ENCODE results near the gene SCAF8. TPM values are rescaled to one million over a fixed set of nuclear protein-coding genes. Genes with fewer than 3 reads are reported as not detected.

Gene SCAF8
- total RNA-seq, 1 donor: 40.5 TPM

DNA sequence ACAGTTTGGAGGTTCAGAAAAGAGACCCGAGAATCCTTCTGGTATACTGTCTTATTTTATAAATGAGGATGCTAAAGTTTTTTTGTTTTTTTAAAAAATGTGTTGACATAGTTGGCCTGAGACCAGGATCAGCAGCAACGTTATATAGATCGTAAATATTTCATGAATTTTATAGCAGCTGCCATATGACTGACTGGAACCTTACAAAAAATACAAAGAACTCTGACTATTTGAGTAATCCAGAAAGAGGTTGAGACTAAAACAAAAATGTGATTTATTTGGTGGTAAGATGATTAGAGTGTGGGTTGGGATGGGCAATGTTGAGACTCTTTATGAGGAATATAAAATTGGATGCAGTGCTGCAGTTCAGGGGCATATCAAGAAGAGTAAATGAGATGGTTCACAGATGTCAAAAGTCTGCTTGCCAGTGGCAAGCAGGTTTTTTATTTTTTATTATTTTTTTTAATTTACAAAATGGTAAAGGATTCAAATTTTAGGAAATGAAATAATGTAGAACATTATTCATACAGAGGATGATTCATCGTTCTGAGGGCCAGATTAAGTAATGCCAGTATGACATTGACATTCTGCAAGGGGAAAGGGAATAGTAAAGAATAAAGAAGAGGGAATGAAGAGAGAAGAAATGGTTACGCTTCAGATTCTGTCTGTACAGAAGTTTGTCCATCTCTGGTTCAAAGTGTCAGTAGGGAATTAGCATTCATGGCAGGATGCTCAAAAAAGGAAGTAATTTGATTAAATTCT lies 58.5 kb downstream of the SCAF8 start:
- DNase-seq (ENCODE audit: insufficient read length, low spot score, missing footprints): peak; percentile 87
- Histone ChIP-seq H3K4me2 (ENCODE audit: insufficient read depth, low read length) (peak overlapping the region; percentile 24), H3K4me1 (ENCODE audit: insufficient read depth, low read length) (peaks cover 18% of the 10 kb centered on the region), H3K9me3 (ENCODE audit: low read depth, low read length) (no peaks in the 10 kb centered on the region), H2AFZ (ENCODE audit: low read length) (no peak overlapping the region), H3K36me3 (ENCODE audit: insufficient read depth, low read length) (peaks cover 47% of the 10 kb centered on the region), H3K27me3 (ENCODE audit: insufficient read depth, low read length) (no peaks in the 10 kb centered on the region), H3K79me2 (ENCODE audit: insufficient read depth, low read length) (peaks cover 63% of the 10 kb centered on the region), H4K20me1 (ENCODE audit: insufficient read depth, low read length) (peaks cover 29% of the 10 kb centered on the region), H3K27ac (ENCODE audit: low read depth, low read length) (peak overlapping the region; percentile 43), H3K4me3 (ENCODE audit: insufficient read depth, low read length) (no peak overlapping the region)
- TF ChIP-seq CTCF (IDR thresholded peaks at IDR 0.05; ENCODE audit: extremely low read depth, low read depth, low read length): no peak

- H3K79me2 ChIP-seq (ENCODE audit: insufficient read depth, low read length): peaks cover 57% of the 10 kb centered on the region
- no peak overlapping the region for H3K4me2 ChIP-seq (ENCODE audit: insufficient read depth, low read length)
- peaks cover 47% of the 10 kb centered on the region for H3K36me3 ChIP-seq (ENCODE audit: insufficient read depth, low read length)
- peak overlapping the region; percentile 21 for H3K27ac ChIP-seq (ENCODE audit: low read depth, low read length)
- H3K9me3 ChIP-seq (ENCODE audit: low read depth, low read length): no peaks in the 10 kb centered on the region
- no peak for DNase-seq (ENCODE audit: insufficient read length, low spot score, missing footprints)
- no peak overlapping the region for H3K4me3 ChIP-seq (ENCODE audit: insufficient read depth, low read length)
- no peak overlapping the region for H2AFZ ChIP-seq (ENCODE audit: low read length)
- no peak for TF ChIP-seq CTCF (IDR thresholded peaks at IDR 0.05; ENCODE audit: extremely low read depth, low read depth, low read length)
- H4K20me1 ChIP-seq (ENCODE audit: insufficient read depth, low read length): peaks cover 23% of the 10 kb centered on the region
- H3K27me3 ChIP-seq (ENCODE audit: insufficient read depth, low read length): no peaks in the 10 kb centered on the region
- H3K4me1 ChIP-seq (ENCODE audit: insufficient read depth, low read length): peaks cover 18% of the 10 kb centered on the region
Measured at GRCh38 chr6:154792325-154792724, 59.1 kb downstream of the SCAF8 start.

DNA sequence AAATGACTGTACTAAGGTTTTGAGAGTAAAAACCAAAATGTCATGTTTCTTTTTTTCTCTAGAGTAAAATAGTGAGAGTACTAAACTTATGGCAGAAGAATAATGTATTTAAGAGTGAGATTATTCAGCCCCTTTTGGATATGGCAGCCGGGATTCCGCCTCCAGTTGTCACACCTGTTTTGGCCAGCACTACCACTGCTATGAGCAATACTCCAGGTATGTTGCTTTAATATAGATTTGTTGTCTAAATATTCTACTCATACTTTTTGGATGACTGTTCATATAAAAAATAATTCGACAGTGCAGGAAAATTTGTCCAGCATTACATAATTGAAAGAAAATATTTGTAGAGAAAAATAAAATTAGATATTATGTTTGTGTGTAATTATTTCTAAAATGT lies 59.5 kb downstream of the SCAF8 start:
- no peak overlapping the region for H3K4me3 ChIP-seq (ENCODE audit: insufficient read depth, low read length)
- no peak overlapping the region for H3K4me2 ChIP-seq (ENCODE audit: insufficient read depth, low read length)
- H3K36me3 ChIP-seq (ENCODE audit: insufficient read depth, low read length): peaks cover 48% of the 10 kb centered on the region
- peak overlapping the region; percentile 21 for H3K27ac ChIP-seq (ENCODE audit: low read depth, low read length)
- TF ChIP-seq CTCF (IDR thresholded peaks at IDR 0.05; ENCODE audit: extremely low read depth, low read depth, low read length): no peak
- H3K9me3 ChIP-seq (ENCODE audit: low read depth, low read length): no peaks in the 10 kb centered on the region
- DNase-seq (ENCODE audit: insufficient read length, low spot score, missing footprints): no peak
- H3K79me2 ChIP-seq (ENCODE audit: insufficient read depth, low read length): peaks cover 53% of the 10 kb centered on the region
- H2AFZ ChIP-seq (ENCODE audit: low read length): no peak overlapping the region
- H3K27me3 ChIP-seq (ENCODE audit: insufficient read depth, low read length): no peaks in the 10 kb centered on the region
- H4K20me1 ChIP-seq (ENCODE audit: insufficient read depth, low read length): peaks cover 22% of the 10 kb centered on the region
- H3K4me1 ChIP-seq (ENCODE audit: insufficient read depth, low read length): peaks cover 18% of the 10 kb centered on the region

- H3K9me3 ChIP-seq (ENCODE audit: low read depth, low read length): no peaks in the 10 kb centered on the region
- no peak for TF ChIP-seq CTCF (IDR thresholded peaks at IDR 0.05; ENCODE audit: extremely low read depth, low read depth, low read length)
- H3K4me3 ChIP-seq (ENCODE audit: insufficient read depth, low read length): no peak overlapping the region
- no peaks in the 10 kb centered on the region for H3K27me3 ChIP-seq (ENCODE audit: insufficient read depth, low read length)
- DNase-seq (ENCODE audit: insufficient read length, low spot score, missing footprints): no peak
- peaks cover 10% of the 10 kb centered on the region for H4K20me1 ChIP-seq (ENCODE audit: insufficient read depth, low read length)
- peaks cover 46% of the 10 kb centered on the region for H3K36me3 ChIP-seq (ENCODE audit: insufficient read depth, low read length)
- no peak overlapping the region for H2AFZ ChIP-seq (ENCODE audit: low read length)
- H3K4me2 ChIP-seq (ENCODE audit: insufficient read depth, low read length): no peak overlapping the region
- H3K79me2 ChIP-seq (ENCODE audit: insufficient read depth, low read length): peaks cover 52% of the 10 kb centered on the region
- H3K27ac ChIP-seq (ENCODE audit: low read depth, low read length): no peak overlapping the region
- H3K4me1 ChIP-seq (ENCODE audit: insufficient read depth, low read length): peaks cover 12% of the 10 kb centered on the region
Measured at GRCh38 chr6:154796484-154796883, 63.3 kb downstream of the SCAF8 start.
